H9 (cell line): ENCODE measurements around the gene TRRAP. TPM values are rescaled to one million over a fixed set of nuclear protein-coding genes. Genes with fewer than 3 reads are reported as not detected.

ENCODE experiments used
- DNase-seq: peaks from one replicate; pipeline ENCODE4 v3.0.0-alpha.2; 2017
- H2AFZ ChIP-seq: one replicate; pipeline ENCODE4 v1.6.1; 2013; ENCODE audit warnings: mild to moderate bottlenecking, low read length, control low read depth, moderate library complexity
- H2AK5ac ChIP-seq: 2 replicates; pipeline ENCODE4 v1.6.1; 2013; ENCODE audit warnings: low read length, control low read depth, mixed read lengths; ENCODE audit not compliant: insufficient read length
- H2BK120ac ChIP-seq: one replicate; pipeline ENCODE4 v1.6.1; 2013; ENCODE audit warnings: low read depth, mild to moderate bottlenecking, low read length, control low read depth, inconsistent platforms; ENCODE audit not compliant: poor library complexity, severe bottlenecking
- H2BK12ac ChIP-seq: 2 replicates; pipeline ENCODE4 v1.6.1; 2013; ENCODE audit warnings: low read length, control low read depth, mixed read lengths, low read depth; ENCODE audit not compliant: insufficient read length
- H2BK15ac ChIP-seq: 2 replicates; pipeline ENCODE4 v1.6.1; 2013; ENCODE audit warnings: low read depth, low read length, control low read depth
- H2BK20ac ChIP-seq: one replicate; pipeline ENCODE4 v1.6.1; 2013; ENCODE audit warnings: low read depth, mild to moderate bottlenecking, low read length, control low read depth, inconsistent platforms; ENCODE audit not compliant: poor library complexity, severe bottlenecking
- H2BK5ac ChIP-seq: 2 replicates; pipeline ENCODE4 v1.6.1; 2013; ENCODE audit warnings: low read length, control low read depth, mixed read lengths; ENCODE audit not compliant: insufficient read length
- H3K14ac ChIP-seq: 2 replicates; pipeline ENCODE4 v1.6.1; 2013; ENCODE audit warnings: low read length, control low read depth; ENCODE audit not compliant: insufficient read depth
- H3K18ac ChIP-seq: 2 replicates; pipeline ENCODE4 v1.6.1; 2013; ENCODE audit warnings: low read depth, mild to moderate bottlenecking, mixed read lengths, low read length, control low read depth; ENCODE audit not compliant: insufficient read length
- H3K23ac ChIP-seq: 2 replicates; pipeline ENCODE4 v1.6.1; 2013; ENCODE audit warnings: low read length, control low read depth, mixed read lengths, low read depth; ENCODE audit not compliant: insufficient read length
- H3K23me2 ChIP-seq: 2 replicates; pipeline ENCODE4 v1.6.1; 2013; ENCODE audit warnings: low read depth, mild to moderate bottlenecking, mixed read lengths, low read length, control low read depth; ENCODE audit not compliant: insufficient read length, poor library complexity, severe bottlenecking
- H3K27ac ChIP-seq: 2 replicates; pipeline ENCODE4 v1.5.1; 2013; ENCODE audit warnings: low read length, control low read depth, mixed read lengths, low read depth; ENCODE audit not compliant: insufficient read length
- H3K27me3 ChIP-seq: 2 replicates; pipeline ENCODE4 v1.6.1; 2013; ENCODE audit warnings: low read length, control low read depth, inconsistent platforms; ENCODE audit not compliant: insufficient read depth
- H3K4ac ChIP-seq: 2 replicates; pipeline ENCODE4 v1.6.1; 2013; ENCODE audit warnings: low read depth, mild to moderate bottlenecking, control low read depth, inconsistent platforms, low read length, moderate library complexity
- H3K4me1 ChIP-seq: 2 replicates; pipeline ENCODE4 v1.6.1; 2013; ENCODE audit warnings: low read length, control low read depth, inconsistent platforms; ENCODE audit not compliant: insufficient read depth
- H3K4me2 ChIP-seq: 2 replicates; pipeline ENCODE4 v1.6.1; 2013; ENCODE audit warnings: low read length, control low read depth, mixed read lengths; ENCODE audit not compliant: insufficient read length, insufficient read depth
- H3K56ac ChIP-seq: 2 replicates; pipeline ENCODE4 v1.6.1; 2013; ENCODE audit warnings: low read depth, mild to moderate bottlenecking, mixed read lengths, low read length, control low read depth; ENCODE audit not compliant: insufficient read length
- H3K79me1 ChIP-seq: 2 replicates; pipeline ENCODE4 v1.6.1; 2013; ENCODE audit warnings: low read depth, mild to moderate bottlenecking, moderate library complexity, low read length, control low read depth, inconsistent platforms; ENCODE audit not compliant: insufficient read depth, poor library complexity, severe bottlenecking
- H3K79me2 ChIP-seq: 2 replicates; pipeline ENCODE4 v1.6.1; 2013; ENCODE audit warnings: low read length, control low read depth, inconsistent platforms; ENCODE audit not compliant: insufficient read depth
- H3K9ac ChIP-seq: 2 replicates; pipeline ENCODE4 v1.6.1; 2013; ENCODE audit warnings: low read length, control low read depth, mixed read lengths; ENCODE audit not compliant: insufficient read length; ENCODE audit errors: extremely low read depth
- H3K9me3 ChIP-seq: one replicate; pipeline ENCODE4 v1.6.1; 2013; ENCODE audit warnings: low read depth, low read length, inconsistent platforms; ENCODE audit not compliant: control insufficient read depth
- H3T11ph ChIP-seq: one replicate; pipeline ENCODE4 v1.6.1; 2013; ENCODE audit warnings: mild to moderate bottlenecking, low read length, control low read depth, inconsistent platforms
- H4K20me1 ChIP-seq: one replicate; pipeline ENCODE4 v1.6.1; 2013; ENCODE audit not compliant: control insufficient read depth, insufficient read length, insufficient read depth
- H4K5ac ChIP-seq: 2 replicates; pipeline ENCODE4 v1.6.1; 2013; ENCODE audit warnings: low read depth, mild to moderate bottlenecking, mixed read lengths, low read length, control low read depth; ENCODE audit not compliant: insufficient read length
- H4K8ac ChIP-seq: replicated peaks from 2 replicates; pipeline ENCODE4 v1.6.1; 2013; ENCODE audit warnings: low read length, control low read depth, mixed read lengths, low read depth; ENCODE audit not compliant: insufficient read length
- H4K91ac ChIP-seq: 2 replicates; pipeline ENCODE4 v1.6.1; 2013; ENCODE audit warnings: low read depth, mild to moderate bottlenecking, moderate library complexity, mixed read lengths, low read length, control low read depth; ENCODE audit not compliant: insufficient read length
- H3K27ac Mint-ChIP-seq, 3 experiments: 2 replicates in 2 of 3; 3 replicates in 1 of 3; pipeline ENCODE4 v1.8.0; 2020 to 2021; ENCODE audit warnings: mixed read lengths in 3 of 3, mild to moderate bottlenecking in 1 of 3, moderate library complexity in 1 of 3
- H3K27me3 Mint-ChIP-seq: 2 replicates; pipeline ENCODE4 v1.8.0; 2021; ENCODE audit warnings: low read depth, mild to moderate bottlenecking, moderate library complexity, mixed read lengths
- H3K36me3 Mint-ChIP-seq, 3 experiments: 2 replicates in 2 of 3; 3 replicates in 1 of 3; pipeline ENCODE4 v1.8.0; 2020 to 2021; ENCODE audit warnings: low read depth in 3 of 3, mixed read lengths in 3 of 3; ENCODE audit not compliant: insufficient read depth in 1 of 3
- H3K4me1 Mint-ChIP-seq, 2 experiments: 2 replicates each; pipeline ENCODE4 v1.8.0; 2020; ENCODE audit warnings: mixed read lengths in 2 of 2
- H3K4me3 Mint-ChIP-seq, 2 experiments: 2 replicates in 1 of 2; 3 replicates in 1 of 2; pipeline ENCODE4 v1.8.0; 2020 to 2021; ENCODE audit warnings: mild to moderate bottlenecking in 2 of 2, mixed read lengths in 2 of 2, moderate library complexity in 1 of 2
- H3K9me3 Mint-ChIP-seq, 2 experiments: 2 replicates in 1 of 2; 3 replicates in 1 of 2; pipeline ENCODE4 v1.8.0; 2020; ENCODE audit warnings: mild to moderate bottlenecking in 2 of 2, mixed read lengths in 2 of 2, moderate library complexity in 1 of 2
- CTCF ChIP-seq: fragments of 200-600 bp; sonication (generic); conservative IDR thresholded peaks from 3 replicates; pipeline ENCODE4 v1.8.0; 2021; ENCODE audit warnings: antibody characterized with exemption, mild to moderate bottlenecking
- WGBS: extraction: QIAGEN DNeasy Blood & Tissue Kit; methylation state at CpG from one replicate; pipeline ENCODE4 v1.1.7; 2013; ENCODE audit warnings: missing lambda C conversion rate, low lambda C conversion rate, mixed read lengths; ENCODE audit not compliant: insufficient read length; ENCODE audit errors: extremely low coverage; 5-methylcytosine and 5-hydroxymethylcytosine counted together
- total RNA-seq: library from RNA; stranded (reverse); gene quantifications from 2 replicates; pipeline ENCODE4 v1.2.1, GENCODE V29; 2021

The TRRAP gene
- total RNA-seq, 1 experiment from 2014 or later = 58.6 TPM

GRCh38 chr7:99037327-99037940, 159.1 kb downstream of the TRRAP start:
- Histone ChIP-seq H2BK5ac (no peak overlapping the region), H2BK12ac (no peak overlapping the region), H2BK20ac (no peak overlapping the region), H3K23me2 (no peaks in the 10 kb centered on the region), H3T11ph (no peak overlapping the region), H3K56ac (no peak overlapping the region), H3K79me1 (no peaks in the 10 kb centered on the region), H4K20me1 (no peaks in the 10 kb centered on the region), H3K4ac (no peak overlapping the region), H3K9ac (no peak overlapping the region), H3K14ac (no peak overlapping the region), H4K91ac (no peak overlapping the region), H3K23ac (no peak overlapping the region), H3K4me1 (no peaks in the 10 kb centered on the region), H2BK15ac (no peak overlapping the region), H3K27ac (no peak overlapping the region), H2BK120ac (no peak overlapping the region), H2AK5ac (no peak overlapping the region), H3K18ac (no peak overlapping the region), H3K4me2 (no peak overlapping the region), H2AFZ (no peak overlapping the region), H4K8ac (no peak overlapping the region), H4K5ac (no peak overlapping the region), H3K9me3 (no peaks in the 10 kb centered on the region), H3K27me3 (no peaks in the 10 kb centered on the region), H3K79me2 (no peaks in the 10 kb centered on the region)
- no peak overlapping the region for H3K4me3 Mint-ChIP-seq
- no CpG with 5 or more reads among the region's 16 CpGs for WGBS
- H3K9me3 Mint-ChIP-seq = no peaks in the 10 kb centered on the region
- no peaks in the 10 kb centered on the region; the same call in 1 of the 2 replicates for H3K27me3 Mint-ChIP-seq
- no peak for DNase-seq
- TF ChIP-seq CTCF = no peak
- H3K27ac Mint-ChIP-seq = peak overlapping the region in 2 of 3 experiments; percentile 66 to 82; a peak in 4 of 7 replicates
- peaks cover 2 to 4% of the 10 kb centered on the region in 2 experiments; a peak in 1 of 4 replicates for H3K4me1 Mint-ChIP-seq
- peaks cover 53 to 91% (median 74%) of the 10 kb centered on the region in 3 experiments for H3K36me3 Mint-ChIP-seq
